ENCODE results near the gene ZNF764. TPM values are rescaled to one million over a fixed set of nuclear protein-coding genes. Genes with fewer than 3 reads are reported as not detected.

Gene ZNF764
- total RNA-seq, 1 donor from 2014 or later: 18.4 TPM

- TF ChIP-seq POLR2A (IDR thresholded peaks at IDR 0.05) (no peak), POLR2AphosphoS5 (IDR thresholded peaks at IDR 0.05; ENCODE audit: insufficient read depth in 1 of 2, low read depth in 1 of 2) (no peak), CTCF (IDR thresholded peaks at IDR 0.05) (no peak)
- Histone ChIP-seq H3K27me3 (no peaks in the 10 kb centered on the region), H3K4me1 (peaks cover 34% of the 10 kb centered on the region), H3K9me3 (no peaks in the 10 kb centered on the region), H3K27ac (no peak overlapping the region), H3K4me3 (no peak overlapping the region), H3K36me3 (peaks cover 0 to 54% of the 10 kb centered on the region in 2 donors)
- no peak for DNase-seq (ENCODE audit: extremely low spot score in 2 of 2)
- intact Hi-C loops (cut with DNase I): no loop called here
These were observed 45.8 kb upstream of the ZNF764 start for GRCh38 chr16:30603945-30604315.

GRCh38 chr16:30602616-30603277, 44.6 kb upstream of the ZNF764 start:
- Histone ChIP-seq H3K4me1 (peaks cover 22% of the 10 kb centered on the region), H3K36me3 (peaks cover 0 to 50% of the 10 kb centered on the region in 2 donors), H3K27me3 (no peaks in the 10 kb centered on the region), H3K9me3 (no peaks in the 10 kb centered on the region), H3K4me3 (no peak overlapping the region), H3K27ac (no peak overlapping the region)
- no peak for DNase-seq (ENCODE audit: extremely low spot score in 2 of 2)
- intact Hi-C loops (cut with DNase I): no loop called here
- TF ChIP-seq POLR2A (IDR thresholded peaks at IDR 0.05): no peak
- no peak for TF ChIP-seq POLR2AphosphoS5 (IDR thresholded peaks at IDR 0.05; ENCODE audit: insufficient read depth in 1 of 2, low read depth in 1 of 2)
- no peak for TF ChIP-seq CTCF (IDR thresholded peaks at IDR 0.05)

GRCh38 chr16:30601966-30602365, 43.8 kb upstream of the ZNF764 start:
- no peaks in the 10 kb centered on the region for H3K27me3 ChIP-seq
- H3K36me3 ChIP-seq: peaks cover 0 to 44% of the 10 kb centered on the region in 2 donors
- no peak for DNase-seq (ENCODE audit: extremely low spot score in 2 of 2)
- H3K9me3 ChIP-seq: no peaks in the 10 kb centered on the region
- intact Hi-C loops (cut with DNase I): no loop called here
- H3K4me3 ChIP-seq: no peak overlapping the region
- H3K27ac ChIP-seq: peak overlapping the region; percentile 20
- H3K4me1 ChIP-seq: peaks cover 21% of the 10 kb centered on the region
- TF ChIP-seq POLR2A (IDR thresholded peaks at IDR 0.05) (no peak), CTCF (IDR thresholded peaks at IDR 0.05) (no peak), POLR2AphosphoS5 (IDR thresholded peaks at IDR 0.05; ENCODE audit: insufficient read depth in 1 of 2, low read depth in 1 of 2) (no peak)

GRCh38 chr16:30600929-30601328, 42.8 kb upstream of the ZNF764 start:
- Histone ChIP-seq H3K4me1 (peaks cover 21% of the 10 kb centered on the region), H3K4me3 (no peak overlapping the region), H3K9me3 (no peaks in the 10 kb centered on the region), H3K27me3 (no peaks in the 10 kb centered on the region), H3K36me3 (peaks cover 0 to 36% of the 10 kb centered on the region in 2 donors), H3K27ac (no peak overlapping the region)
- intact Hi-C loops (cut with DNase I): no loop called here
- TF ChIP-seq CTCF (IDR thresholded peaks at IDR 0.05) (no peak), POLR2A (IDR thresholded peaks at IDR 0.05) (no peak), POLR2AphosphoS5 (IDR thresholded peaks at IDR 0.05; ENCODE audit: insufficient read depth in 1 of 2, low read depth in 1 of 2) (no peak)
- DNase-seq (ENCODE audit: extremely low spot score in 2 of 2): no peak

DNA sequence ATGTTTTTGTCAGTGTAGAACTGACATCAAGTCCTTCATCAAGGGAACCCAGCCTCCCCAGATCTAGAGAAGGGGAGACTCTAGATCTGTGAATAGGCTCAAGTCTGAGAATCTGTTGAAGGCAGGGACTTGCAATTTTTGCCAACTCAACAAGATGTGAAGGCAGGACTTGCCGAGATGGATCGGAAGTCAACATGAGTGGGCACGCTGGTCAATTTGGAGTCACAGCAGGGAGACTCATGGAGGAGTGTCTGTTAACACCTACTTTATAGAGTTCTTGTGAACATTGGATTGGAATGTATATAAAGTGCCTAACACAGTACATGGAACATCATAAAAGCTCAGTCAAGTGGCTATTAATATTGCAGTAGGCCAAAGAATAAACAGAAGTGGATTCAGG, 42.0 kb upstream of the ZNF764 start:
- no peaks in the 10 kb centered on the region for H3K9me3 ChIP-seq
- peaks cover 21% of the 10 kb centered on the region for H3K4me1 ChIP-seq
- H3K27ac ChIP-seq: no peak overlapping the region
- DNase-seq (ENCODE audit: extremely low spot score in 2 of 2): no peak
- no peaks in the 10 kb centered on the region for H3K27me3 ChIP-seq
- no peak overlapping the region for H3K4me3 ChIP-seq
- TF ChIP-seq CTCF (IDR thresholded peaks at IDR 0.05) (no peak), POLR2A (IDR thresholded peaks at IDR 0.05) (no peak), POLR2AphosphoS5 (IDR thresholded peaks at IDR 0.05; ENCODE audit: insufficient read depth in 1 of 2, low read depth in 1 of 2) (no peak)
- peaks cover 0 to 29% of the 10 kb centered on the region in 2 donors for H3K36me3 ChIP-seq
- intact Hi-C loops (cut with DNase I): no loop called here
